T-helper 1 cell treated with Interleukin-12 subunit alpha and Interleukin-12 subunit beta and Interleukin-4 antibody, amounts not matched to agents 30 ng/mL and 1 ng/mL, for 36 hours (primary cell): ENCODE measurements around the gene NAV2. TPM values are rescaled to one million over a fixed set of nuclear protein-coding genes. Genes with fewer than 3 reads are reported as not detected.

Experiments used
- intact Hi-C: fragments of 100-400 bp; cut with micrococcal nuclease; formaldehyde crosslinking; loops from one replicate; pipeline ENCODE4 v1.15.1; 2024
- total RNA-seq: library from RNA; stranded (reverse); gene quantifications from 2 replicates; pipeline ENCODE4 v1.2.3, GENCODE V29; 2022

Gene NAV2
- total RNA-seq, 1 donor from 2014 or later: 0.29 TPM

DNA sequence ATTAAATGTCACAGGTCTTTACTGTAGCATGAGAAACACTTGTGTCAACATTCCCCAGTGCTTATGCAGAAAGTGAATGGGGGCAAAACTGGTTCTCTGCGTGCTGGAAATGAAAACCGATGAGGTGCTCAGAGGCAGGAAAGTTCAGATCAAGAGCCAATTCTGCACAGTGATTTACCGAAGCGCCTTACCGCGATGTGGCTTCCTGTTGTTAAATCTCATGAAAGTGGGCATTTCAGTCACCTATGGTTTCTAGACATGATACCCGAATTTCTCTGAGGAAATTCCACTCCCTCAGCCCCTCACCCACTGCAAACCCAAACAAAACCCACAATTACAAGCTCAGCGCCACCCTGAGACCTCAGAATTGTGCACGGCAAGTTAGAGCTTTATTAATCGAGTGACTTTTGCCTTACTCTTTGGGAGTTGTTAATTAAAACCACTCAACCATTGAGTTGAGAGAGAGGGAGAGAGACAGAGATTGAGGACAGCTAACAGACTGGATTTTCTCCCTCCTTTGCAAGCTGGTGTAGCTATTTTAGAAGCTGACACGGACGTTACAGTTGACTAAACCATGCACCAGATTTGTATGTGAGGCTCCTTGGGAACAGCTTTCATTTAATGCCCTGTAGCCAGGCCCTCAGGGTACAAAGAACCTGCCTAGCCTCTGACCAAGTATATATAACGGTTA lies 251.2 kb downstream of the NAV2 start:
- intact Hi-C loops: no loop called here

GRCh38 chr11:19966441-19966840 lies 253.8 kb downstream of the NAV2 start:
- intact Hi-C loops: no loop called here

DNA sequence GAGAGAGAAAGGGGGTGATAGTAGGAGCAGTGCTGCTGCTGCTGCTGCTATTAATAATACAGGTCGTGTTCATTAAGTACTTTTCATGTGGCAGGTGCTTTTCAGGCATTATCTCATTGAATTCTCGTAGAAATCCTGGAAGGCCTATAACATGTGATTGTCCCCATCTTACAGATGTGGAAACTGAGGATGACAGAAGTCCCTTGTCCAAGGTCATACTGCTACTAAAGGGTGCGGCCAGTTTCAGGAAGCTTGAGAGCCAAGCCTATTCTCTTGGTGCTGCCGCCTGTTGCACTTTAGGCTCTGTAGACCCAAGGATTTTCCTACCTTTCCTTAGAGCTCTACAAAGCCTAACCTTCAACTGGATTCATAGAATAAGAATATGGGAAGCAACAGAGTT lies 254.3 kb downstream of the NAV2 start:
- intact Hi-C loops: no loop called here

DNA sequence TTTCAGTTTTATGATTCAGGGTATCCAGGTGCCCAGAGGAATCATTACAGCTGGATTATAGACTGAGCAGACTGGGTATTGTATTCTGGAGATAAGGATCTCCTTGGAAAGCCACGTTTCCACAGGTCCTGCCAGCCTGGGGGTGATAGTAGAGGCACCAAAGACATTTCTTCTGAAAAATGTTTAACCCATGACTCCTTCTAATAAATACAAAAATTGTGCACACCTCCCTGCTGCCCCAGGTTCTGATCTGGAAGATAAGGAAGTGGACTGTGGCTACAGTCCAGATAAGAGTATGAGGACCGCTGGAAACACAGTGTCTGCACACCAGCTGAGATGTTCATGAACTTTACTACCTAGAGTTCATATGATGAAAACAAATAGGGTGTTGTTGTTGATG lies 255.2 kb downstream of the NAV2 start:
- intact Hi-C loops: no loop called here

DNA sequence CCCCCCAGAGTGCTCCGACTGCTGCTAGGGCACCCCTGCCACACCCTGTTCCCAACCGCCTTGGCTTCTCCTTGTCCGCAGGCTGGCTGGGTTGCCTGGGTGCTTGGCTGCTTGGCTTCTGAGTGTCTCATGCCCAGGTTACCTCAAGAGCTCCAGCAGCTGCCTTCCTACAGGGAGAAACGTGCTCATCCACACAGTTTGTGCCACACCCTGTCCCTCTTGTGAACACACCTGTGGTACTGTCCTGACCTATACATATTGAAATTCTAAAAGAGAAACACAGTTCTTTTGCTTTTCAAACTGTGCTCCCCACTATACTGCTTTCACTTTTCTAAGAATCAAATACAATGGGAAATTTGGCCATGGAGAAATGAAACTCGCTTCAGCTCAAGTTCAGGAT lies 256.2 kb downstream of the NAV2 start:
- intact Hi-C loops: no loop called here

DNA sequence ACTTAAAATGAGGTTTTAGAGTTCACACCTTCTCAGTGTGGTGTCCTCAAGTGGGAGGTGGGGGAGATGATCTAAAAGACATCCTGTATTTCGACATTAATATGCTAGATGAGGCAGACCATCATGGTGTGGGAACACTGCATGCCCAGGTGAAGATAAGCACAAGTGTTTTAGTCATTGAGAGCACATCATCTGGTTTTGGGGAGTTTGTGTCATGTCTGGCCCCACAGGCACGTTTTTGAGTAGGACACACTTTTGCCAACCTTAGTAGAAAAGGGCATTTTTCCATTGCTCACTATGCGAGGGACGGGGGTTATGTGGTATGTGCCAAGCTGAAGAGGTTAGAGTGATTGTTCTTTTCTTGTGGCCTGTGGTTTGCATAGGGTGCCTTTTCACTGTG lies 258.3 kb downstream of the NAV2 start:
- intact Hi-C loops: no loop called here

DNA sequence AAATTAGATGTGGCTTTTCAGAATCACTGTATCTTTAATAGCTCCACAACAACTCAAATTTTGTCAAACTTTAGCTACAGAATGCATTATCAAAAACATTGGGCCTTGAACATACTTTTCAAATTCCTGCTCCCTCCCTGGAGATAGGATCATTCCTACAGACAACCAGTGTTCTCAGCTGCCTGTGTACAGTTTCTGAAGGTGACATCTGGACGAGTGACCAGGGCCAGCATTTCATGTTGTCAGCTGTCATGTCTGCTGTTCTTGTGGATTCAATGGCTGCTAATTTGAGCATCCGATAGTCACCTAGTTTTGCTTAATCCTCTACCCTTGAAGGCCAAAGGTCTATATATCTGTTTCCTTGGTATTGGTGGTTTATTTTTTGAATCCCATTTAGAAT lies 259.5 kb downstream of the NAV2 start:
- intact Hi-C loops: no loop called here

DNA sequence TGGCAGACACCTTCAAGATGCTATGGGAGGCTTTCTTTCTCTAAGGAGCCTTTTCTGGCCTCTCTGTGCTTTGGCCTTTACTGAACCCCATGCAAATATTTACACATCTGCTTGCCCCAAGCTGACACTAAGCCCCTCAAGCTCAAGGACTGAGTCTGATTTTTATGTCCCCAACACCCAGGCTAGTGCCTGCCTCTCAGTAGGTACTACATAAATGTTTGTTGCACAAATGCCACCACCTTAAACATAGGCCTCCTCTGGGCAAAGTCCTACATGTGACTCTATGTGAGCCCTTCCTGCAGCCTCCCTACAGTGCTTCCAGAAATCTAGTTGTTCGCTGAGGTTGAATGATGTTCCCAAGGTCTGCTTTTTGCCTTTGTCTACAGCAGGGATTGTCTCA lies 260.0 kb downstream of the NAV2 start:
- intact Hi-C loops: no loop called here

GRCh38 chr11:19973136-19973635 lies 260.5 kb downstream of the NAV2 start:
- intact Hi-C loops: no loop called here

DNA sequence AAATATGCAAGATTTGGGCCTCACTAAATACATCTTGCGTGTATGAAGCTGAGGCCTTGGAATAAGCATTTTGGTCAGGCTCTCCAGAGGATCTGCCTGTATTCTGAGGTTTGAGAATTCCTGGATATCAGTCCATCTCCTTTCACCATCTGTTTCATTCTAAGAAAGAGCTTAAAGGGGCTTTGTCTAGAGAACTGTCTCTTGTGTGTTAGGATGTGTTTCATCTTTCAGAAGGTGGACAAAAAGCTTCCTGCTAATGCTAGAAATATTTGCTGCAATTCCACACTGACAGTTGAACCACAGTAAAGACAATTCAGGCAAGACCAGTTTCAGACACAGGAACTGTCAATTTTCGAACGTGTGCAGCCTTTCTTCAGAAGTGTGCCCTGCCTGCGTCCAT lies 262.2 kb downstream of the NAV2 start:
- intact Hi-C loops: no loop called here

- intact Hi-C loops: no loop called here
Observed at GRCh38 chr11:19975414-19975990, 262.9 kb downstream of the NAV2 start.

DNA sequence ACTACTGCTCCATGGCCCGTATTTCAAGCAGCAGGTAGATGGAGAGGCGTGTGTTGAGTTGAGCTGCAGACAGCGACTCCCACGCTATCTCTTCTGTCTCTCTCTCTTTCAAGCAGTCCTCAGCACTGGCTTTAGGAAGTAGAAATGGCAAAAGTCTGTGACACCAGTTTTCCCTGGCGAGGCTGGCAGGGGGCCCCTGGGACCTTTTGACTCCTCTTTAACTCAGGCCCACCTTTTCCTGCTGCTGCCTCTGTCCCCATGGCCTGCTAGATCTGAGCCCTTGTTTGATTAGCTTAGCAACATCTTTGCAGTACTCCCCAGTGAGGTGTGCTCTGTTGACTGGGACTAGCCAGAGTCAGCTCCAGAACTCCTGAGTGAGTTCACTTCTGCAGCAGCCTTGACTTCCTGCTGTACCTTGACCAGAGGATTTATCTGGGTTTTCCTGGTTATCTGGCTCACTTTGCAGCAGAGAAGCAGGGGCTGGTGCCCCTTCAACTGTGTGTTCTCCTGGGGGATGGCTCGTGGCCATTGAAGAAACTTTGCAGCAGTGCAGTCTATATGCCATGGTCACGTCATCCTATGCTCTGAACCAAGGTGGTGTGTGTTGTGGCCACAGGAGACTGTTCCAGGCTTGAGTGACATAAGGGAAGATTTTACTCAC lies 263.8 kb downstream of the NAV2 start:
- intact Hi-C loops: no loop called here

- intact Hi-C loops: no loop called here
Observed at GRCh38 chr11:19977941-19978340, 265.3 kb downstream of the NAV2 start.

DNA sequence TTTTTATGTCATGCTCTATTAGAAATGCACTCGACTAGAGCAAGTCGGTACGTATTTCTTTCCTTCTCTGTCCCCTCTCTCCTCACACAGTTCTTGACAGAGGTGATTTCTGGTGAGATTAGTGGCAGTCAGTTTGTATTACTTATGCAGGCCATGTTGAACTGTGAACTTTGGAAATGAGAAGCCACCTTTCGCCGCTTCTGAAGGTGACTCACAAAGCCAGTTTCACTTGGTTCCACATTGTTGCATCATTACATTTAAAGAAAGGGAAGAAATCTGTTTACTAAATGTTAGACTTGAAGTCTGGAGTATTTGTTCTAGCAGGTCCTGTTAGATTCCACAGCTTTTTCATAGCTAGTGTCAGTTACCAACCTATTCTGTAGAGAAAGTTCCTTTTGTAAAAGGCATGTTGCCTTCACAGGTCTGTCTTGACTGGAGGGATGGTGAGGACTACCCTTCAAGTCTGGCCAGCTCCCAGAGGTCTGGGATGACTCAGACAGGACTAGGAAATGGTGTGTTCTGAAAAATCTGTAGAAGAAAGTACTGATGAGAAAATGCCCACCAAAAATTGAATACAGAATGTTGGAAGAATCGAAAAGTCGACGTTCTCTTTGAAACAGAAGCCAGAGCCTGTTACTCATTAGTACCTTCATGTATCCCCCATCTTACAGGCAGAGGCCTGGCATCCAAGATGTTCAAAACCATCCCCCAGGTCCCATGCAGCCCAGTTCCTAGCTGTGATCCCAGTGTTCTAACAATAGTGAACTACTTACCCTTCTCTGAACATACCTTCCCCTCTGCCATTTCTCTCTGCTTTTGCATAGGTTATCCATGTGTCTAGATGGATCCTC lies 266.3 kb downstream of the NAV2 start:
- intact Hi-C loops: no loop called here

DNA sequence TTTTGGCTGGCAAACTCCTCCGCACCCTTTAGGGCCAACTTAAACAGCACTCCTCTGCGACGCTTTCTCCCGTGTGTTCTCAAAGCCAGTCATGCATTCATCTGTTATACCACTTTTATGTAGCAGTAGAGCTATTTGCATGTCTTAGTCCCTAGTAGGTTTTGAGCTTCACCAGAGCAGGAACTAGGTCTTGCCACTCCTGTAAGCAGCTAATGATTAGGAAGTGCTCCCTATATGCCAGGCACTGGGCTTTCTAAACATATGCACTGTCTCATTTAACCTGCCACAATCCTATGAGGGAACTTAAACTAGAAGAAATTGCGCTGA lies 266.8 kb downstream of the NAV2 start:
- intact Hi-C loops: no loop called here

GRCh38 chr11:19980388-19980787 lies 267.8 kb downstream of the NAV2 start:
- intact Hi-C loops: no loop called here

- intact Hi-C loops: no loop called here
Observed at GRCh38 chr11:19980957-19981669, 268.5 kb downstream of the NAV2 start.

GRCh38 chr11:19982774-19983495 lies 270.3 kb downstream of the NAV2 start:
- intact Hi-C loops: no loop called here

GRCh38 chr11:19984048-19984742 lies 271.6 kb downstream of the NAV2 start:
- intact Hi-C loops: no loop called here

GRCh38 chr11:19985111-19985510 lies 272.5 kb downstream of the NAV2 start:
- intact Hi-C loops: no loop called here
